Testis (tissue), 3 donors: ENCODE measurements around the gene ANO8. TPM values are rescaled to one million over a fixed set of nuclear protein-coding genes. Genes with fewer than 3 reads are reported as not detected.

Experiments used
- DNase-seq: peaks from one replicate; pipeline ENCODE4 v3.0.0-alpha.2; 2019
- H3K27ac ChIP-seq, 2 donors: fragments of 200-600 bp; sonication (generic); one replicate each; pipeline ENCODE4 v1.5.1; 2019
- H3K27me3 ChIP-seq: fragments of 200-600 bp; sonication (generic); one replicate; pipeline ENCODE4 v1.5.1; 2019
- H3K36me3 ChIP-seq: fragments of 200-600 bp; sonication (generic); one replicate; pipeline ENCODE4 v1.5.1; 2017; ENCODE audit warnings: low read depth; ENCODE audit errors: missing control alignments
- H3K4me1 ChIP-seq: fragments of 200-600 bp; sonication (generic); one replicate; pipeline ENCODE4 v1.5.1; 2019
- H3K4me3 ChIP-seq, 2 donors: fragments of 200-600 bp; sonication (generic); one replicate each; pipeline ENCODE4 v1.5.1; 2017 to 2019
- H3K9me3 ChIP-seq: fragments of 200-600 bp; sonication (generic); one replicate; pipeline ENCODE4 v1.5.1; 2017
- CTCF ChIP-seq, 3 experiments: fragments of 450-650 bp in 2 of 3; fragments of 200-600 bp in 1 of 3; sonication (generic) in 1 of 3; IDR thresholded peaks; one replicate each; pipeline ENCODE4 v1.5.1; 2016 to 2019; ENCODE audit warnings: antibody characterized with exemption in 3 of 3, mild to moderate bottlenecking in 2 of 3, moderate library complexity in 1 of 3
- POLR2A ChIP-seq: fragments of 450-650 bp; IDR thresholded peaks from one replicate; pipeline ENCODE4 v1.6.1; 2017; ENCODE audit warnings: antibody characterized with exemption, mild to moderate bottlenecking, moderate library complexity
- WGBS, 2 donors: methylation state at CpG; one replicate each; pipeline ENCODE4 v1.1.5; 2018; 5-methylcytosine and 5-hydroxymethylcytosine counted together
- intact Hi-C: fragments of 100-400 bp; cut with DNase I; formaldehyde crosslinking; loops from one replicate; pipeline ENCODE4 v1.15.1; 2023; ENCODE audit warnings: low total_unique reads
- polyA plus RNA-seq: library from polyadenylated mRNA; stranded (reverse); fragments of 350-450 nt; fragmentation: Illumina TruSeq; extraction: RNeasy Lipid Tissue Mini Kit (QIAGEN cat#74804); gene quantifications from one replicate; pipeline ENCODE4 v1.2.3, GENCODE V29; 2014; ENCODE audit warnings: low read depth, low replicate concordance; ENCODE audit not compliant: insufficient read depth
- total RNA-seq, 2 donors: library from RNA; depleted of rRNA; stranded (reverse); fragments of >200 nt; gene quantifications; one replicate each; pipeline ENCODE4 v1.2.3, GENCODE V29; 2016

The ANO8 gene
- total and polyA plus RNA-seq, 3 donors from 2014 or later, result 4.5 to 19.2 (median 17.5) TPM

DNA sequence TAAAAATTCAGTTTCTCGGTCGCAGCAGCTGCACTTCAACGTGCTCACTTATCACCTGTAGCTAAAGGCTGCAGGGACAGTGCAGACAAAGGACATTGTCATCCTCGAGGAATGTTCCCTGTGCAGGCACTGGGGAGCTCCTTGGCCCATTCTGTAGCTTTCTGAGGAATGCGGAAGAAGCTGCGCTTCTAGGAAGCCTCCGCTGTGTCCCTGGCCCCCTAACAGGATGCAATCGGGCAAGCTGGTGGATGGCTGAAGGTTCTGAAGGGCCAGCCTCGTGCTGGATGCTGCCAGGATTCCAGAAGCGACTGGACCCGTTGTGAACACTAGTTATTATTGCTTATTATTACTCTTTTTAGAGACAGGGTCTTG lies 8.1 kb downstream of the ANO8 start:
- H3K9me3 ChIP-seq, result no peaks in the 10 kb centered on the region
- no peak overlapping the region for H3K4me3 ChIP-seq
- H3K4me1 ChIP-seq, result peaks cover 30% of the 10 kb centered on the region
- TF ChIP-seq POLR2A, result no peak
- no peak for TF ChIP-seq CTCF (IDR thresholded peaks at IDR 0.05)
- DNase-seq, result no peak
- H3K36me3 ChIP-seq, result no peaks in the 10 kb centered on the region
- H3K27me3 ChIP-seq, result no peaks in the 10 kb centered on the region
- intact Hi-C loops, result no loop called here
- no peak overlapping the region for H3K27ac ChIP-seq
- 36 to 71% methylated on average over 10 to 11 of the region's 11 CpGs for WGBS, 2 donors

- WGBS, 2 donors, result 50 to 72% methylated on average over 17 of the region's 17 CpGs
- no peaks in the 10 kb centered on the region for H3K9me3 ChIP-seq
- H3K4me3 ChIP-seq, result no peak overlapping the region
- H3K36me3 ChIP-seq, result no peaks in the 10 kb centered on the region
- H3K27ac ChIP-seq, result no peak overlapping the region
- DNase-seq, result peak; percentile 84
- intact Hi-C loops, result no loop called here
- peaks cover 30% of the 10 kb centered on the region for H3K4me1 ChIP-seq
- TF ChIP-seq POLR2A, result no peak
- no peak for TF ChIP-seq CTCF (IDR thresholded peaks at IDR 0.05)
- no peaks in the 10 kb centered on the region for H3K27me3 ChIP-seq
Observed at GRCh38 chr19:17325881-17326594, 8.6 kb downstream of the ANO8 start.

DNA sequence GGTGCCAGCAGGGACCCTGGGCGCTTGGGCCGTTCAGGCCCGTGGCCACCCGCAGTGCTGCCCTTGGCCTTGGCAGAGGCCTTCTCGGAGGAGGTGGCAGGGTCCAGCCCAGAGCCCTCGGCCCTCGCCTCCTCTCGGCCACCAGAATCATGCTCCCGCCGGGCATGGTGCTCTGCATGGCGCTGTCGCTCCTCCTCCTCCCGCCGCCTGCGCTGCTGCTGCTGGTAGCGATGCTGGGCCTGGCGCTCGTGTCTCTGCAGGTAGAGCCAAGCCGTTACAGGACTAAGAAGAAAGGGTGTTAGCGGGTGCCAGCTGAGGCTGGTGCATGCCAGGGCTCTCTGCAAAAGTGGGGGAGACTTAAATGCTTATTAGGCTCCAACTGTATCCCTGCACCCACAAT lies 9.5 kb downstream of the ANO8 start:
- intact Hi-C loops, result no loop called here
- H3K4me3 ChIP-seq, result no peak overlapping the region
- WGBS, 2 donors, result 96 to 98% methylated on average over 14 to 19 of the region's 20 CpGs
- no peaks in the 10 kb centered on the region for H3K36me3 ChIP-seq
- no peaks in the 10 kb centered on the region for H3K9me3 ChIP-seq
- no peak for DNase-seq
- no peak overlapping the region for H3K27ac ChIP-seq
- H3K4me1 ChIP-seq, result peaks cover 30% of the 10 kb centered on the region
- no peak for TF ChIP-seq POLR2A
- no peak for TF ChIP-seq CTCF (IDR thresholded peaks at IDR 0.05)
- H3K27me3 ChIP-seq, result no peaks in the 10 kb centered on the region

DNA sequence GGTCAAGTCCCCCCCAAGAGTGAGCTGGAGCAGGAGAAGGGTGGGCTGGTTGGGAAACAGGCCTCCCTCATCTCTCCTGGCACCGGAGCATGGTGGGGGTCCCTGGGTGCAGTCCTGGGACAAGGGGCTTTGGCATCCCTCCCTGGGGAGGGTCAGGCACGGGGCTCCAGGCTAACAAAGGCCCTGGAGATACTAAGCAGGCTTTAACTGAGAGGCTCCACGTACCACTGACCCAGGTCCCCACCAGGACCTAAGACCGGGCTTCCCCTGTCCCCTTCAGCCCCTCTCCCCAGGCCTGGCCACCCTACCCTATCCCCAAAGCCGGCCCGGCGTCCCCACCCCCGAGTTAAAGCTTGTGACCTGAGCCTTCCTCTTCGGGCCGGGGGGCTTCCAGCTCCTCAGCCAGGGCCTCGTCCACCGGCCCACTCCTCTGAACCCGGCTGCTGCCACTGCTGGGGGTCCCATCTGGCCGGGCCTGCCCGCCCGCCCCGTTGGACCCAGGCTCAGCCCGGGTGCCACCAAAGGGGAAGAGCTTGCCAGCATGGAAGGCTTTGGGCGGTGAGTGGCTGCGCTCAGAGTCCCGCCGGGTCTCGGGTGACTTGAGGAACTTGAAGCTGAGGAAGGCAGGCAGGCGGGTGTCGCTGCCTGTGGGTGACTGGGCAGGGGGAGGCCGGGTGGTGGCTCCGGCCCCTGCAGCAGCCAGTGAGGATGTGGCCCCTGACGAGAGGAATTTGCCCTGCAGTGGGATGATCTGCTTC lies 10.1 kb downstream of the ANO8 start:
- Histone ChIP-seq H3K9me3 (no peaks in the 10 kb centered on the region), H3K27me3 (no peaks in the 10 kb centered on the region), H3K4me1 (peaks cover 30% of the 10 kb centered on the region), H3K4me3 (no peak overlapping the region), H3K36me3 (no peaks in the 10 kb centered on the region), H3K27ac (no peak overlapping the region)
- DNase-seq, result no peak
- 83 to 91% methylated on average over 7 to 28 of the region's 28 CpGs for WGBS, 2 donors
- intact Hi-C loops, result no loop called here
- TF ChIP-seq POLR2A (no peak), CTCF (IDR thresholded peaks at IDR 0.05) (no peak)
